Stimulated activated CD4-positive, alpha-beta T cell treated with anti-CD3 and anti-CD28 coated beads, Interleukin-15, amount 100 ng/mL, for 24 hours (primary cell): ENCODE data around the gene CTNNBL1.

Experiments used
- DNase-seq: peaks from one replicate; pipeline ENCODE4 v3.0.0-alpha.2; 2020

CTNNBL1 gene

DNA sequence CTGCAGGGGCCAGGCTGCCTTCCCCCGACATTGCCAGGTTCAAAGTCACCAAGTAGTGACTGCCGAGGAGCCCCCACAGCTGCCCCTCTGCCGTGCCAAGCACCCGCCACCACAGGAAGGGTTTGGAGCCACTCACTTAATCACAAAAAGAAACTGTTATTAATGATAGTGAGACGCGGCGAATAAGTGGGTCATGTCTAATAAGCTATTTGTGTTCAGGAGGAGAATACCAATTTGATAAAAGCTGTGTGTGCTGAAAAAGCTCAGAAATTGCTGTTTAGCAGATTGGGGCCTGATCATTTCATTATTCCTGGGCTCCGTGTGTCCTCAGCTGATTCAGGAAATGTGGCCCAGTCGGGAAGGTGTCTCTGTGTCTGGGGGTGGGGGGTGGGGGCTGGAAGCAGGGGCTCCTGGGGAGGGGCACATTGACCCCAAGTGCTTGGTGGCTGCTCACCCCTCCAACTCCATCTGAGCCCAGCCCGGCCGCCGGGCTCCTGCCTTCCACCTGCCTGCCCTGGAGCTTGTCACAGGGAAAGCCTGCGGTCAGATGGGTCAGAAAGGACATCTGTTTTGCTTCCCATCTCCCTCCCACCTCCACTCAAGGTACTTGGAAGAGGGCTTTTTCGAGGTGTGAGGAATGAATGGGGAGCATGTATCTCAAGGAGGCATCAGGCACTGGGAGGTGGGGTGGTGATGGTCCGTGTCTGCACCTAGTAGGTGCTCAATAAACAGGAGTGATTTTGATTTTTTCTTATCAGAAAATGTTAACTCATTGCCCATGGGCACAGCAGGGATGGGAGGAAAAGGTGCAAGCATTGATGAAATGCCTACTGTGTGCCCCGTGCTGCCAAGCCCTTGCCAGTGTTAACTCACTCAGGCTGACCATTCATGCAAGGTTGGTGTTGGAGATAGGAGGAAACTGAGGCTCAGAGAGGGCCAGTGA, 212.1 kb downstream of the CTNNBL1 start:
- no peak for DNase-seq

DNA sequence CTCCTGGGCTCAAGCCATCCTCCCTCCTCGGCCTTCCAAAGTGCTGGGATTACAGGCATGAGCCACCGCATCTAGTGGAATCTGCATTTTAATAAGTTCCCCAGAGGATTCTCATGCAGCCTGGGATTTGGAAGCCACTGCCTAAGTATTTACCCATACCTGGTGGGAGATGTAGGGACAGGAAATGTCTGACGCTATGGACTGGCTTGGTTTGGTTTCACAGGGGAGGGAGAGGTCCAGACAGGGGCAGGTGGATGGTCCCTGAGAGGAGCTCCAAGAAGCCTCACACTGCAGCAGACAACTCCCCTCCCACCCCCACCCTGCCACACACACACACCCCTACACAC, 213.5 kb downstream of the CTNNBL1 start:
- DNase-seq: no peak

DNA sequence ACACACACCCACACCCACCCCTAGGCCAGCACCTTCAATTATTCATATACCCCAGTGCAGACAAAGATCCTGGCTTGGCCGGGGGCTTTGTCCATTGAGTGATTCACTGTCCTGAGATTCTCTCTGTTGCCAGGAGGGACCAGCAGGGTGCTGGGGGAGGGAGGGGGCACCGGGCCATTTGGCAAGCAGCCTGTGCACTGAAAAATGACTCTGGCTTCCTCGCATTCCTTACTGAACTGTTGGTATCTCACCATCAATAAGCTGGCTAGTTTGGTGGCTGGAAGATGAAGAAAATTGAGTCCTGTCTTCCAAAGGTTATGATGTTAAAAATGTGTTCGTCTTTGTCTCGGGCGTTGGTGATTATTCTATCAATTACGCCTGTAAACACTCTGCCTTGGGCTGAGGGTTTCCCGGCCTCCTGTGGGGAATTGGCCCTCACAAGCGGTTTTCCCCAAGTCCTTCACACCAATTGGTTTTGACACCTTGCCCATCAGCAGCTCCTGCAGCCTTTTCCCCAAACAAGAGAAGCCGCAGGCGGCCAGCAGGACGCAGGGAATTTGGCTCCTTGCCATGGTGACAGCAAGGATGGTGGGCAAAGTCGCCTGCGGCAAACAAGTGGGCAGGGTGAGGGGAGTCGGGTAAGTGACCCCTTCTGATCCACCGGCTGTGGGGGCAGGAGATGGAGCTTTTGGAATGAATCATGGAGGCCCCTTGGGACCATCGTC, 214.0 kb downstream of the CTNNBL1 start:
- DNase-seq: no peak

DNA sequence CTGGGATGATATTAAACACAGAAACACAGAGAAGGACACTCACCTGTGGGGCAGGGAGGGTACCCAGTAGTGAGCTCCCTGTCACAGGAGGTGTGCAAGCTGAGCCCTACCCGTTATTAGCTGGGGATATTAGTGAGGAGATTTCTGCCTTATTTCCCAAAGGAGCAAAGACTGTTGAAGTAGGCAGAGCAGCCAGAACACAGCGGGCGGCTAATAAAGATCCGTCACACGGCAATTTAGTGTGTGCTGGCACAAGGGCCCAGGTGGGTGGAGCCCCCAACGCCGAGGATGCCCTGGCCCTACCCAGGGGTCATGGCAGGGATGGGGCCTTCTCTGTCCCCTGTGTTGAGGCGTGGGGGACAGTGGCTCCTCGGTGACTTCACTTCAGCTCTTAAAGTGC, 217.4 kb downstream of the CTNNBL1 start:
- DNase-seq: no peak

DNA sequence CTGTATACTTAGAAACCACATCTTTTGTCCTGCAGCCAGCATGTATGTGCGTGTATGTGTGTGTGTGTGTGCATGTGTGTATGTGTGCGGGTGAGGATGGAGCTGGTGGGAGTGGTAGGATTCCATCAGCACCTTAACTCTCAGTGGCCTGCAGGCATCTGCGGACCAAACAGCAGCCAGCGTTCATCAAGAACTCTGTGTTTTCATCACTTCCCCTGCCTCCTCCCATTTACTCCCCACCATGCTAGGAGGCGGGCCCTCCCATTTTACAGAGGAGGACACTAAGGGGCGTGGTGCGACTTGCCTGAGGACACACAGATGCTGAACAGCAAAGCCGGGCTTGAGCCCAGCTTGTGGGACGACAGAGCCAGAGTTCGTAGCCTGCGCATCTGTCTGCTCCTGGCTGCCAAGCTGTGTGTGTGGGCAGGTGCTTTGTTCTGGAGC, 218.0 kb downstream of the CTNNBL1 start:
- no peak for DNase-seq

DNA sequence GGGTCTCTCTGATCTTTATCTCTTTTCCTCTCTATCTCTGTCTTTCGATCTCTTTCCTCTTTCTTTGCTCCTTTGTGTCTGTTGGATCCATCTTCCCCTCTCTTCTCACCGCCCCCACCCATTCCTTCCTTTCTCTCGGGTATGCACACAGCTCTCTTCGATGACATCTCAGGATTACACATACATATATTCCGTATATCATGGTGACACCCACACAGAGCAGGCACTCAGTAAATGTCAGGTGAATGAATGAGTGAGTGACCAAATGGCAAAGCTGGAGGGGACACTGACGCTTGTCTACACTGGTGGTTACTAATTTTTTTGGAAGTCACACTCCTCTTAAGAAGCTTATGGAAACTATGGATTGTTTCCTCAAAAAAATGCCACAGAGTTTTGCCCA, 219.0 kb downstream of the CTNNBL1 start:
- DNase-seq: no peak

DNA sequence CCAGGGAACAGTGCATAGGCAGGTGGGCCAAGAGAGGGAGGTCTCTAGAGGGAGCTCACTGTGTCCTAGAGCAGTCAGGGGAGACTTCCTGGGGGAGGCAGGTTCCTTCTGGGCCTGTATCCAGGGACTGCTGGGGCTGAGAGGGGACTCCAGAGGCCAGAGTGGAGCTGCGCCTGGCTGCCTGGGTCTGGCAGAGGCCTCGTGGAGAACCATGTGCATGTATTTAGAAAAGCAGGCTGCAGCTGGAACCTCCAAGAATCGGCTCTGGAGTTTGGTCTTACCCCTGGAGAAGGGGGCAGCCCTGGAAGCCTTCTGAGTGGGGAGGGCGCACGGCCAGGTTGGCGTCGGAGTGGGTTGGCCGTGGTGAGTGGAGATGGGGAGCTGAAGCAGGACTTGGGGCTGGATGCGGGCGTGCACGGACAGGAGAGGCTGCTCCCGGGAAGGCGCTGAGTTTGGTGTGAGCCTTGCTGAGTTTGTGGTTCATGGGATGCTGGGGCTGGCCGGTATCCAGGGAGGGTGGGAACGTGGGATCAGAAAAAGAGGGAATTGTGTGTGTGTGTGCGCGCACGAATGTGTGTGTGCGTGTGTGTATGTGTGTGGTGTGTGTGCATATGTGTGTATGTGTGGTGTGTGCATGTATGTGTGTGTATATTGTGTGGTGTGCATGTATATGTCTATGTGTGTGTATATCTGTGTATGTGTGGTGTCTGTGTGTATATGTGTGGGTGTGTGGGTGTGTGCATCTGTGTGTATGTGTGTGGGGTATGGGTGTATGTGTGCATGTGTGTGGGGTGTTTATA, 219.9 kb downstream of the CTNNBL1 start:
- no peak for DNase-seq

DNA sequence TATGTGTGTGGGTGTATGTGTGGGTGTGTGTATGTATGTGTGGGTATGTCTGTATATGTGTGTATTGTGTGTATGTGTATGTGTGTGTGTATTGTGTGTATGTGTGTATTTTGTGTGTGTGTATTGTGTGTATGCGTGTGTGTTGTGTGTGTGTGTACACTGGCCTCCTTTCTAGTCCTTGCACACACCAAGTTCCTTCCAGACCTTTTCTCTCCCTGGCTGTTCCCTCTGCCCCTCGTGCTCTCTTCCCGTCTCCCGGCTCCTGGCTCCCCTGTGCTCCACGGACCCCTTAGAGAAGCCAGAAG, 220.5 kb downstream of the CTNNBL1 start:
- DNase-seq: no peak

DNA sequence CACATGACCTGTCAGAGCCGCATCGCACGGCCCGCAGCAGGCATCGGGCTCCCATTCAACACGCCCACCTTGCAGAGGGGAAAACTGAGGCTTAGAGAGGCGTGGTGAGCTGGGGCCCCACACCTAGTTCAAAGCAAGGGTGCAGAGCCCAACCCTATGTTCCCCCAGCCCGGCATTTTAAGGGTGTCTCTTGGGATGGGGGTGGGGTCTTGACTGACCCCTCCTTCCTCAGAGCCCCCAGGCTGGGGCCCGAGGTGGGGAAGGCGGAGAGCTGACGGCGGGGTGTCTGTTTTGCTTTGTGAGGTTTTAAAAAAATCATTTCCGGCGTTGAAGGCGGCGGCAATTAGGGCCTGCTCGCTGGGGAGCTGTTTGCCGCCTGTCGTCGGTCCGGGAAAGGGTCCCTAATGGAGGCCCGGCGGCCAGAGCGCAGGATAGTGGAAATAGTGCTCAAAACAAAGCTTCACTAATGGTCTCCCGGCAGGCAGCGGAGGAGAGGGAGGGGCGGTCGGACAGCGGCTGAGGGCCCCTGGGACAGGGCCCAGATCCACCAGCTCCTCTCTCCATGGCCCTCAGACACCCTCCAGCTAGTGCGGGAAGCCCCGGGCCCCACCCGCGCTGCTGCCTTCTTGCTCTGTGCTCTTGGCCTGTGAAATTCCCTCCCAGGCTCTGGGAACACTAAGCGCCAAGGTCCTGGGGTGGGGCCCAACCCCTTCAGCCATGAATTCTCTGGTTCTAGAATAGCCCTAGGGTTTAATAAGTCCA, 221.0 kb downstream of the CTNNBL1 start:
- peak; percentile 21 for DNase-seq

DNA sequence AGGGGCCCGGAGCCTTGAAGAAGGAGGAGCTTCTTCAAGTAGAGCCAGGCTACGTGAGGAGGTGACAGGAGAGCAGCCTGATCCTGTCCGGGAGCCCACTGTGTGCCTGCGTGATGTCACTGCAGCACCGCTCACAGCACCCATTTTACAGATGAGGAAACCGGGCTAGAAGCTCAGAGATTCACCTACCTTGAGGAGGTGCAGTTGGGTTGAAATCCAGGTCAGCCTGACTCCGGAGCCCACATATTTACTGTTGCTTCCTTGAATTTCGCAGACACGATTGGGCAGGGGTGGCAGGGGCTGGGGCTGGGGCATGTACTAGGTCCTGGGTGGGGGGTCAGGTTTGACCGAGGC, 221.6 kb downstream of the CTNNBL1 start:
- DNase-seq: no peak

DNA sequence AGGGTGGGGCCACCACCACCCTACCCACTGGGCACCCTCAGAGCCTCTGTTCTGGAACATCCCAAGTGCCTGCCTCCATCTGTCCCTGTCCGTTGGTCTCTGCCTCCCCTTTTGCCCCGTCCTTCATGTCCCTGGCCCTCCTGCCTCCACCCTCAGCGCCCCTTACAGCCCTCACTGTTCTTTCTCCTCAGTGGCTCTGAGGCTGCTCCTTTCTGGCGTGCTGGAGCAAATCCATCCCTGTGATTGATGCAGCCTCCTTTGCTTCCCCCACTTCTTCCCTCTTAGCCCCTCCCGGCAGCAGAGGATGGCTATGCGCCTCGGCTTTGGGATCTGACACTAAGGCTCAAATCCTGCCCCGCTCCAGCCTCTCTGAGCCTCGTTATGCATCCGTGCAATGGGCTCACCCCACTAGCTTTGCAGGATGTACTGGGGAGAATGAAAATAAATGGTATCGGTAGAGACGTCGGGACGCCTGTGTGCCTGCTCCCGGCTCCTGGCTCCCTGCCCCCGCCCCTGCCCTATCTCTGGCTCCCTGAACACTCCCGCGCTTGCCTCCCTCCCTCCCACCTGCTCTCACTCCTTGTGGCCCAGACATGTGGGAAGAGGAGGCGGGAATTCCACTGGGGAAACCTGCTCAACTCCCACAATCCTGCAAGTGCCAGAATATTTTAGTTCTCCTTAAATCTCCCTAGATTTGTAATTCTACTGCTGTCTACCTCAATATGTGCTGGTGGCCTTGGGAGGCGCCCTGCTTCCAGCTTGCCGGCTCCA, 222.2 kb downstream of the CTNNBL1 start:
- DNase-seq: no peak

DNA sequence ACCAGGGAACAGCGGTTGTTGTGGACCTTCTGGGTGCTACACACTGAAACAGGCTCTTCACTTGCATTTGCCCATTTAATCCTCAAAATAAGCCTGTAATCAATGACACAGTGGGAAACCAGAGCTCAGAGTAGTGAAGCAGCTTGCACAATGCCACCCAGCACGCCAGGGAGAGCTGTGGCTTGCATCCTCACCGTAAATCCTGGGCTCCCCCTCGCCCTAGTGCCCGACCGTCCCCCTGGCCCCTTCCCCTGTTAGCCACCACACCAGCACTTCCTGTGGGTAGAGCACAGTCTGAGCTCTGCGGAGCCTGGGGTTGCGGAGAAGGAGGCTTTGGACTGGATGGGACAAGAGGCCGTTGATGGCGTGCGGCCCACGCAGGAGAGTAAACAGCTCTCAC, 223.6 kb downstream of the CTNNBL1 start:
- DNase-seq: no peak

DNA sequence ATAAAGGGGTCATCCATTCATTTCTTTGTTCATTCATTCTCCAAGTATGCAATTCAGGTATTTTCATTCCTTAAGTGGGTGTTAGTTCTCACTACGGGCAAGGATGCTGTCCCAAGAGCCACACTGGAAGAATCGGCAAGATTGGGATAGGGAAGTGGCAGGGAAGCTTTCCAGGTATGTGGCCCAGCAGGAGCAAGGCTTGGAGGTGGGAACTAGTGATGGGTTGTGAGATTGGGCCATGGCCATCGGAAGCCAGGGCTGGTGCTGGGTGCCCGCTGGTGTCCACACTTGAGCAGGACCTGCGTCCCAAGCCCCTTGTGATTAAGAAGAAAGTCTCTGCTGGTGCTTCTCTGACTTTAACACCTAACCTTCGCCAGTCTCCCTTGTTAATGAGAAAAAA, 224.2 kb downstream of the CTNNBL1 start:
- no peak for DNase-seq

DNA sequence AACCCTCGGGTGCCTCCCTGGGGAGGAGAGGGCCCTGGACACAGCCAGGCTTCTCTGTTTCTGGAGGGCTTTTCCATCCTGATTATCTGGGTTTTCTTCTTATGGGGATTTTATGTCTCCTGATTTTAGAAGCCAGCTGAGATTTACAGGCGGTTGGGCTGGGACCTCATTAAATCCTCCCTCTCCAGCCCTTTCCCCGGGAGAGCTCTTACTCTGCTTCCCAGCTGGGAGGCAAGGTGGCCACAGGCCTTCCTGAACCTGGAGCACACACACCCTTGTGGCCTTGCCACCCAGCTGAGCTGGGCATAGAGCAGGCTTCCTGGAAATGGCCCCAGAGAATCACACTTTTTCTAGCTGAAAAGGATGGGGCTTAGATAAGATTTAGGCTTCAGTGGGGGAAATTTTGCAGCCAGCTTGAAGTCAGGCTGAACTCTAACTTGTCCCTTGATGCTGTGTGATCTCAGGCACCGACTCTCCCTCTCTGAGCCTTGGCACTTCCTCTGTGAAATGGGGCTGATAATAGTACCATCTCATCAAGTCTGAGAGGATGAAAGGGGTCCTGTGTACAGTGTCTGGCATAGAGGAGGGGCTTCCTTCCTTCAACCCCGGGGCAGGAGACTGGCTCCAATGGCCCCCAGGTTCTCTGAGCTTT, 225.7 kb downstream of the CTNNBL1 start:
- DNase-seq: no peak

DNA sequence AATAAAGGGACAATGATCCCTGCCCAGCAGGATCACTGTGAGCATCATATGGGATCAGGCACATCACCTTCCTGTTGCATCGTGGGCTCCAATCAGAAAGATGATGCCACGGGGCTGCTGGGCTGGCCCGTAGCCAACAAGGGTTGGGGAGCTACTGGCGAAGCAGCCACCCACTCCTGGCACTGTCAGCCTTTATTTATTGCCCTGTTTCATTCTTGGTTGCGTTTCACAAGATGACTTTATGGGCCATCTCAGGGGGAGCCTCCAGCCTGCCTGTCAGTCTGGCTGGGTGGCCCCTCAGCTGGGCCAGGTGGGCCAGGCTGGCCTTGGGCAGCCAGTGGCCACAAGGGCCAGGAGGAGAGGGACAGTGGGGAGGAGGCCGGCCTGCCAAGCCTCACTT, 226.4 kb downstream of the CTNNBL1 start:
- no peak for DNase-seq

DNA sequence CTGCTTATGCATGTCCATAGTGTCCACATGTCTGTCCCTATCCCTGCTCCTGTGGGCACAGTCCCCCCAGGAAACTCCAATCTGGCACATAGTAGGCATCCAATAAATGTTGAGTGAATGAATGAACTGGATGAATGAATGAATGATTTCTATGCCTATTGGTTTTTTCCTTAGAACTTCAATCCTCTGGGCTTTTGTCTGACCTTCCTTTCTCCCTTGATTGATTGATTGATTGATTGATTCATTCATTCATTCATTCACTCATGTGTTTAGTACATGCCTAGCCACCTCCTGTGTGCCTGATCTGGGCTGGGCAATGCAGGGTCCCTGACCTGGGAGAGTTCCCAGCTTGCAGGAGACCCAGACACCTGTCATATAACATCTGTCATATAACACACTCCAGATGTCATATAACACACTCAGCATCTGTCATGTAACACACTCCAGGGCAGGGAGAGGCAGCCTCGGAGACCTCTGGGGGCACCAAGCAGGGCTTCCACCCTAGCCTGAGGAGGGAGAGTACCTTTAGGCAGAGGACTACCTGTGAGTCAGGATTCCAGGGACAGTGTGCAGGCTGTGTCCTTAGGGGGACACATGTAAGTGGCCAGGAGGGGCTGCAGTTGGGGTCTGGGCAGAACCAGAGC, 227.0 kb downstream of the CTNNBL1 start:
- DNase-seq: no peak

DNA sequence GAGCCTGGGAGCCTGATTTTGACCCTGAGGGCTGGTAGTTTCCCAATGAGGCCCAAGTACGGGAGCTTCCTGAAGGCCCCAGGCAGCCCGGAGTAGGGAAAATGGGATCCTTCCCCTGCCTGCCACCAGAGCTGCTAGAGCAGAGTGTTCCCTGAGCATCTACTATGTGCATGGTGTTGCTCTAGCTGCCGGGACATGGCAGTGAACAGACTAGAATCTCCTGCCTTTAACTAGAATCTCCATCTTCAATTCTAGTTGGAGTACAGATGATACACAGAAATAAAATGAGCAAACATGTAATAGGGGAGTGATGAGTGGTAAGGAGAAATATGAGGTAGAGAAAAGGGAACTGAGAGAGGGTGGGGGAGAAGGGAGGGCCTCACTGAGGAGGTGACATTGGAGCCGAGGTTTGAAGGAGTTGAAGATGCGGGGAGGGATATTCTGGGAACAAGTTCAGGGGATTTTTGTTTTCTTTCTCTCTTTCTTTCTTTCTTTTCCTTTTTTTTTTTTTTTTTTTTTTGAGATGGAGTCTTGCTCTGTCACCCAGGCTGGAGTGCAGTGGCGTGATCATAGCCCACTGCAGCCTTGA, 227.6 kb downstream of the CTNNBL1 start:
- no peak for DNase-seq
